Activated CD8-positive, alpha-beta memory T cell treated with anti-CD3 and anti-CD28 coated beads, Interleukin-2, amount 50 U/mL, for 1 hour (primary cell): ENCODE results near the gene ATG9B.

ENCODE experiments used
- DNase-seq: peaks from one replicate; pipeline ENCODE4 v3.0.0-alpha.2; 2020; ENCODE audit errors: extremely low read depth

ATG9B gene

GRCh38 chr7:150999001-150999400 lies 25.3 kb downstream of the ATG9B start:
- no peak for DNase-seq

GRCh38 chr7:150998341-150998740 lies 26.0 kb downstream of the ATG9B start:
- no peak for DNase-seq

DNA sequence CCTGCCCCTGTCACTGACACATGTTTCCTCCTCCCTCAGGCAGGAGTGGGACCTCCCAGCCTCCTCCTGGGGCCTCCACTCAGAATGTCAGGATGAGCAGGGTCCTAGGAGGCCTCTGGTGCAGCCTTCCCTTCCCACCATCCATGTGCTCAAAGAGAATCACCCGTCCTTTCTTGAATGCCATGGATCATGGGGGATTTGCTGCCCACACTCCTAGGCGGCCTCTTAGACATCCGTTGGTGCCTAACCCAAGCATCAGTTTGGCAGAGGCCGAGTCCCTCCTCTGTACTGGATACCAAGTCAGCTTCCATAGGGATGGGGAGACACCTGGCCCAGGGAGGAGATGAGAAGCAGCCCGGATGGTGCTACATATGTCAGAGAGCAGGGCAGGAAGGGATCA lies 26.5 kb downstream of the ATG9B start:
- DNase-seq = no peak

GRCh38 chr7:150997075-150997511 lies 27.2 kb downstream of the ATG9B start:
- no peak for DNase-seq

DNA sequence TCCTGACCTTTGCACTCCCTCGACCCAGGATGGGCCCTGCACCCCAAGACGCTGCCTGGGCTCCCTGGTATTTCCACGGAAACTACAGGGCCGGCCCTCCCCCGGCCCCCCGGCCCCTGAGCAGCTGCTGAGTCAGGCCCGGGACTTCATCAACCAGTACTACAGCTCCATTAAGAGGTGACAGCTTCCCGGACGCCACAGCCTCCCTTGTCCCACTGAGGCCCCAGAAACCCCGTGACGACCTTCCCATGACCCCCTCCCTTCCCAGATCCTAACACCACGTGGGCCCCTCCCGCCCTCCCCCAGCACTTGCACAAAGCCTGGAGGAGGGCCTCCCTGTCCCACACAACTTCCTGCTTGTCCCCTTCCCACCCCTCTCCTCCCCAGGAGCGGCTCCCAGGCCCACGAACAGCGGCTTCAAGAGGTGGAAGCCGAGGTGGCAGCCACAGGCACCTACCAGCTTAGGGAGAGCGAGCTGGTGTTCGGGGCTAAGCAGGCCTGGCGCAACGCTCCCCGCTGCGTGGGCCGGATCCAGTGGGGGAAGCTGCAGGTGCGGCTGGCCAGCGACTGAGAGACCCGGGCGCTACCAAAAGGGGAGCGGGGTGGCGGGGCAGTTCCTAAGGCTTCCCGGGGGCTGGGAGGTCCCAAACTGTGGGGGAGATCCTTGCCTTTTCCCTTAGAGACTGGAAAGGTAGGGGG lies 27.8 kb downstream of the ATG9B start:
- DNase-seq = no peak

- DNase-seq = no peak
These were observed 29.3 kb downstream of the ATG9B start for GRCh38 chr7:150994838-150995510.

GRCh38 chr7:150994141-150994837 lies 30.0 kb downstream of the ATG9B start:
- no peak for DNase-seq

- no peak for DNase-seq
These were observed 30.8 kb downstream of the ATG9B start for GRCh38 chr7:150993511-150993910.

- DNase-seq = no peak
These were observed 31.4 kb downstream of the ATG9B start for GRCh38 chr7:150992833-150993302.

GRCh38 chr7:150992051-150992640 lies 32.1 kb downstream of the ATG9B start:
- DNase-seq = no peak

DNA sequence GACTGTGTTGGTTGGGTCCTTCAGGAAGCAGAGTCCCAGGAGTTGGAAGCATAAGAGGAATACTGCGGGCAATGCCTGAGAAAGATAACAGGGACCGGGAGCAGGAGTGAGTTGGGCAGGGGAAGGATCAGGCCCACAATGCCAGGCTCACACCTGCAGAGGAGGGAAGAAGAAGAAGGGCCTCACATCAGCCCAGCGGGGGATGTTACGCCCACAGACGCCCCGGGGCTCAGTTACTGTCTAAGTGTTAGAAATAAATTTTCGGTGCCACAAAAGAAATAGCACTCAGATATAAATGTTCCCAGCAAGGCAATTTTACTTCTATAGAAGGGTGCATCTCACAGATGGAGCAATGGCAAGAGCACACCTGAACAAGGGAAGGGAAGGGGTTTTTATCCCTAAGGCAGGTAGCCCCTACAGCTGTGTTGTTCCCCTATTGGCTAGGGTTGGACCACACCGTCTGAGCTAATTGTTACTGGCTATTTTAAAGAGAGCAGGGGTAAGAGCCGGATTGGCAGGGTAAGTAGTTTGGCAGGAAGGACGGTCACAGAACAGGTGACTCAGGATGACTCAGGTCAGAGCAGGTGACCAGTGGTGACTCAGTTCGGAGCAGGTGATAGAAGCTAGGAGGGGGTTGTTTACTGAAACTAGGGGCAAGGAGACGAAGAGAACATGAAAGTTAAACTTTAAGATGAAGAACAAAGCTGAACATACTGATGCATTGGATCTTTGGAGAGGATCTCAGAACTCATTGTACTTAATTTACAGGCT lies 33.7 kb downstream of the ATG9B start, which contains the start of gene NOS3:
NOS3 (plus strand) TSS at position 602 of the 771 bp plus-strand sequence. CDS start 2,787 bp downstream, outside the sequence.
- no peak for DNase-seq

DNA sequence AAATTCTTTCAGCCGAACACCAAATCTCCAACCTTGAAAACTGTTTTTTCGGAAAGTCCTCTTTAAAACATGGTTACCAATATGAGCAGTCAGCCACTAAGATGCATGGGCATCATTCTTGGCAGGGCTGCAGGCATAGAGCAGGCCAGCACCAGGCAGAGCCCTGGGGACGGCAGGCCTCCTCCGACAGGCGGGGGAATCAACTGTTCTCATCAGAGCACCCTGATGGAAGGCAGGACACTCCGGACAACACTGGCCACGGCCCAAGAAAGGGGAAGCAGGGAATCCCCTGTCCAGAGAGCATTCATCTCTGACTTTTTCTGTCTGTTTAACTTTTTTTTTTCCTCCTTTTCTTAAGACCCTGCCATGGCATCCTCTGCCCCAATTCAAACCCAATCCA lies 34.8 kb downstream of the ATG9B start:
- DNase-seq = no peak

GRCh38 chr7:150988230-150989226 lies 35.8 kb downstream of the ATG9B start:
- DNase-seq = no peak

- no peak for DNase-seq
These were observed 37.7 kb downstream of the ATG9B start for GRCh38 chr7:150986556-150986955.

DNA sequence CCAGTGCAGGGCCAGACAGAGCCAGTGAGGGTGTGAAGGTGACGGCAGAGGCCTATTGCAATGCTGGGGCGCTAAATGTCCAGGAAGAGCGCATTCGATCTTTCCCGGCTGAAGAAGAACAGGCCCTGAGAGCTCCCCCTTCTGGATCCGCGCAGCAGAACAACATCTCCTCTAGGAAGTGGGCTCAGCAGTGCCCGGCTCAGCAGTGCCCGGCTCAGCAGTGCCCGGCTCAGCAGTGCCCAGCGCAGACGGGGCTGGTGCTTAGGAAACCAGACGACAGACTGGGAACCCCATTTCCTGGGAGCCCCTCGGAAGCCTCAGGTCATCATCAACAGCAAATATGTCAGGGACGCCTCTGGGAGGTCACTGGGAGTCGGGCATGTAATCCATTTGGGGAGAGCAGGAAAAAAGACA lies 38.2 kb downstream of the ATG9B start:
- no peak for DNase-seq

- DNase-seq = no peak
These were observed 40.4 kb downstream of the ATG9B start for GRCh38 chr7:150983893-150984368.

- no peak for DNase-seq
These were observed 41.9 kb downstream of the ATG9B start for GRCh38 chr7:150982351-150982750.

GRCh38 chr7:150981644-150982043 lies 42.6 kb downstream of the ATG9B start:
- DNase-seq = no peak

DNA sequence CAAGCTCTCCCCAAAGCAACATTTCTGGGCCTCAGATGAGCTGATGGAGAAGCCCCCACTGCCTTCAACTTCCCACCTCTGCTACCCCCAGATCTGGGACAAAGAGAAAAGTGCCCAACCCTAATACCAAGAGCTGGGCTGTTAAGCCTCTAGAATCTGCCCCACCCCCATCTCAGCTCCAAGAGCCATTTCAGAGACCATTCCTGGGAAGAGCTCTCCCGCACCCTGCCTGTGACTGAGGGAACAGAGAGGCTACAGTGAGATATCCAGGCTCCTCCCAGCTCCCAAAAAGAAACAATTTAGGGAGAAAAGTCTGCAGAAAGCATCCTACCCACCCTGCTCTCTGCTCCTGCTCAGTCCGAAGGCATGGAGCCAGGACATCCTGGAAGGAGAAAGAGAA lies 43.6 kb downstream of the ATG9B start:
- DNase-seq = no peak
